ENCODE data around the gene PAPLN.

The PAPLN gene

DNA sequence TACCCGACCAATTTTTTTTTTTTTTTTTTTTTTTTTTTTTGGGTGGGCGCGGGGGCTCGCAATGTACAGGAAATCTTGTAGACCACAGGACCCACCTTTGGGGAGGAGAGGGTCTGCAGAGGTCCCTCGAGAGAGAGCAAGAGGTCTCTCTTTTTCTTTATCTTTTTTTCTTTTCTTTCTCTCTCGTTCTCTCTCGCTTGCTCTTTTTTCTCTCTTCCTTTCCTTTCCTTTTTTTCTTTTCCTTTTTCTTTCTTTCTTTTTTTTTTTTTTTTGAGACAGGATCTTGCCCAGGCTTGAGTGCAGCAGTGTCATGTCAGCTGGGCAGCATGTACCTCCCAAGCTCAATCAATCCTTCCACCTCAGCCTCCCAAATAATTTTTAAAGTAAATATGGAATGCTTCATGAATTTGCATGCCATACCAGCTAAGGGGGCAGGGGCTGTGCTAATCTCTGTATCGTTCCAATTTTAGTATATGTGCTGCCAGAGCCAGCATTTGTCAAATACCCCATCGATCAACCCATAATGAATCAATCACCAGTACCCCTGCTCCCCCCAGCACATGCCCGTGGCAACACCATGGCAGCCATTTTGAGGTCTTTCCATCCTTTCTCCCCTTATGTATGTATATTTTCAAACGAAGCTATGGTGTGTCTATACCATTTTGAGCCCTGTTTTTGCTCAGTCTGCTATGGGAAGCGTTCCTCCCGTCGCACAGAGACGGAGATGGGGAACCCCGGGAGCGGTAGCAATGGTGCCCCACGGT, 9.3 kb downstream of the PAPLN start:
- DNase-seq, result no peak

DNA sequence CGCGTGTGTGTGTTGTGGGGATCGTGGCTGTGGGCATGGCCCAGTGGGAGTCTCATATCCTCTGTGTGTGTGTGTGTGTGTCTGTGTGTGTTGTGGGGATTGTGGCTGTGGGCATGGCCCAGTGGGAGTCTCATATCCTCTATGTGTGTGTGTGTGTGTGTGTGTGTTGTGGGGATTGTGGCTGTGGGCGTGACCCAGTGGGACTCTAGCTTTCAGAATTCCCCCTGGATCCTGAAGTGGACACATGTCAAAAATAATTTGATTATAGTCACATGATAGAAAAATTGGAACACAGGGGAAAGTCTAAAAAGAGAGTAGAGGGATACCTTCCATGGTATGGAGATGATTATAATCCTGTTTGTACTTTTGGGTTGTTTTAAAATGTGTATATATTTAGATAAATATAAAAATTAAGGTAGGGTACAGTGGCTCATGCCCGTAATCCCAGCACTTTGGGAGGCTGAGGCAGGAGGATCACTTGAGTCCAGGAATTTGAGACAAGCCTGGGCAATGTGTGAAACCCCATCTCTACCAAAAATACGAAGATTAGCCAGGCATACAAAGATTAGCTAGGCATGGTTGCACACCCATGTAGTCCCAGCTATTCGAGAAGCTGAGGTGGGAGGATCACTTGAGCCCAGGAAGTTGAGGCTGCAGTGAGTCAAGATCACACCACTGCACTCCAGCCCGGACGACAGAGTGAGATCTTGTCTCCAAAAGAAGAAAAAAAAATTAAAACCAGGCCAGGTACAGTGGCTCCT, 11.0 kb downstream of the PAPLN start:
- no peak for DNase-seq

DNA sequence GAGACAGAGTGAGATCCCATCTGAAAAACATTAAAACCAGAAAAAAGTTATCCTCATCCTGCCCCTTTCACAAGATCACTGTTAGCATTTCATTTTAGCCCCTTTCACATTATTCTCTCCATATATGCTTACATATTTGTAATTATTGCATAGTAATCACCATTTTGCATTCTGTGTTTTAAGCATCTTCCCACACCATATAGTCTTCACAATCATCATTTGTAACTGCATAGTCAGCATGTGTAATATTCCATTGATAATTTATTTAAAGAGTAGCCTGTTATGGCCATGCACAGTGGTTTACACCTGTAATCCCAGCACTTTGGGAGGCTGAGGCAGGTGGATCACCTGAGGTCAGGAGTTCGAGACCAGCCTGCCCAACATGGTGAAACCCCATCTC, 11.8 kb downstream of the PAPLN start:
- no peak for DNase-seq

DNA sequence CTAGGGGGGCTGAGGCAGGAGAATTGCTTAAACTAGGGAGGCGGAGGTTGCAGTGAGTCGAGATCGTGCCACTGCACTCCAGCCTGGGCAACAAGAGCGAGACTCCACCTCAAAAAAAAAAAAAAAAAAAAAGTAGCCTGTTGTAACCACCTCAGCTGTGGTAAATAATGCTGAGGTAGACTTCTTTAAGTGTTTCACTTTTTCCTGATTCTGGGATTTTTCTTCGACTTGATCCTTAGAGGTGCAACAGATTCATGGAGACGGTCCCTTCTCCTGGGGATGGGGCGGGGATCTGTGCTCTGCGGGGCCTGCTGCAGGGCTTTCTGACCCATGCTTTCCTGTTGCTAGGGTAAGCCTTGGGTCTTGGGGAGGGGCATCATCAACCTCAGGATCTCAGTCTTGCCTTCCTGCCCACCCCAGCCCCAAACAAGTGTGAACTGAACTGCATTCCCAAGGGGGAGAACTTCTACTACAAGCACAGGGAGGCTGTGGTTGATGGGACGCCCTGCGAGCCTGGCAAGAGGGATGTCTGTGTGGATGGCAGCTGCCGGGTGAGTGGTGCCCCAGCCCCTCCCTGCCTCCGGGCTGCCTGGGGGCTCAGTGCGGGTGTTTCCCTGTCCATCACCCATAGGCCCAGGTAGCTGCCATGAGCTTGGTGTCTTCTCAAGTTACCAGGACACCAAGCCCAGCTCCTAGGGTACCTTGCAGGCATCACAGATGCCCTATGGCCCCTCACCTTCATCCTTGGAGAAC, 12.4 kb downstream of the PAPLN start:
- no peak for DNase-seq

DNA sequence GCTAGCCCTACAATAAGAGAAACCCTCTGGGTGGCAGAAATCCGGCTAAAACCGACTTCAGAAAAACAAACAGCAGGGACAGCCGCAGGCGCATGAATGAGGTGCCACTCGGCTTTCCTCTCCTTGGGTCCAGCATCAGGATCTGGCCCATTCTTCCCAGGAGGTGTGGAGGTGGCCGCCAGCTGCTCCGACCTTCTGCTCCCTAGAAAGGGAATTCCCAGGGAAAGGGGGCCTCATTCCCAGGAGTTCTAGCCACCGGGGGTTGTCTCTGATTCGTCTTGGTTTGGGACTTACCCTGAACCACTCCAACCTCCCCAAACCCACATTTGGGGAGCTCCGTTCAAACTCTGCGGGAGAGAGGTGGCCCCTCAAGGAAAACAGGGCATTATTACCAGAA, 13.0 kb downstream of the PAPLN start:
- no peak for DNase-seq

DNA sequence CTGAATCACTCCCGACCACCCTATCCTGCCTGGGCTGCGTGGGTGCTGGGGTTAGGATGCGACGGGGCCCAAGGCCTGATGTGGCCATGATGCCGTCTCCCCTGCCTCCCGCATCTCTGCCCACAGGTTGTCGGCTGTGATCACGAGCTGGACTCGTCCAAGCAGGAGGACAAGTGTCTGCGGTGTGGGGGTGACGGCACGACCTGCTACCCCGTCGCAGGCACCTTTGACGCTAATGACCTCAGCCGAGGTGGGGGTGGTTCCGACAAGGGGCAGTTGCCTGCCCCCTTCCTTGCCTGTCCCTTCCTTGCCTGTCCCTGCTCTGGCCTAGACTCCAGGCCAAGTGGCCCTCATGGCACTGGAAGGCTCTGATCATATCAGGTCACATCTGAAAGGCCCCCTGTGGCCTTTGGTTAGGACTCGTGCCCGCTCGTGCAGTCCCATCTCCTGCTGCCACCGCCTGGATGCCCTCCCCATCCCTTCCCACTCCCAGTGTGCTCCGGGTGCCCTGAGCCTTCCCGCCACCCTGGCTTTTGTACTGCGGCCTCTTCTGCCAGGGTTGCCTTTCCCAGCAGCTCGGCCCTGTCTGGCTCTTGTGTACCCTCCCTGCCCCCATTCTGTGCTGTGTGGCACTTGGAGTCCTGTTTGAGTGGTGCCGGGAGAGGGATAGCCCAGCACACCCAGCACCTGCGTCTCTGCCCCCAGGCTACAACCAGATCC, 13.6 kb downstream of the PAPLN start:
- peak; percentile 12 for DNase-seq

DNA sequence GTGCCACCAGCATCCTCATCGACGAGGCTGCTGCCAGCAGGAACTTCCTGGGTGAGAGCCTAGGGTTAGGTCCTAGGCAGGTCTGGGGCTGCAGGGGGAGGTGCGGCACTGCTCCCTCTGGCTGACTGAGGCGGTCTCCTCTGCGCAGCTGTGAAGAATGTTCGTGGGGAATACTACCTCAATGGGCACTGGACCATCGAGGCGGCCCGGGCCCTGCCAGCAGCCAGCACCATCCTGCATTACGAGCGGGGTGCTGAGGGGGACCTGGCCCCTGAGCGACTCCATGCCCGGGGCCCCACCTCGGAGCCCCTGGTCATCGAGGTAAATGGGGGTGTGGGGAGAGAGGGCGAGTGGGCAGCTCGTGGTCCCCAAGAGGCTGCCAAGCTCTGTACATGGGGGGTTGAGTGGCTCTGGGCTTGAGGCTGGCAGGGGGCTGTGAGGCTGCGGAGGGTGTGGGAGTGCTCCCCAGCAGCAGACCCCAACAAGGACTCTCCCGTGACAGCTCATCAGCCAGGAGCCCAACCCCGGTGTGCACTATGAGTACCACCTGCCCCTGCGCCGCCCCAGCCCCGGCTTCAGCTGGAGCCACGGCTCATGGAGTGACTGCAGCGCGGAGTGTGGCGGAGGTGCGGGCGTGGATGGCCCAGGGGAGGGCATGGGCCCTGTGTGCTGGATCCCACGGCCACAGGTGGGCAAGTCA, 14.4 kb downstream of the PAPLN start:
- DNase-seq, result no peak

DNA sequence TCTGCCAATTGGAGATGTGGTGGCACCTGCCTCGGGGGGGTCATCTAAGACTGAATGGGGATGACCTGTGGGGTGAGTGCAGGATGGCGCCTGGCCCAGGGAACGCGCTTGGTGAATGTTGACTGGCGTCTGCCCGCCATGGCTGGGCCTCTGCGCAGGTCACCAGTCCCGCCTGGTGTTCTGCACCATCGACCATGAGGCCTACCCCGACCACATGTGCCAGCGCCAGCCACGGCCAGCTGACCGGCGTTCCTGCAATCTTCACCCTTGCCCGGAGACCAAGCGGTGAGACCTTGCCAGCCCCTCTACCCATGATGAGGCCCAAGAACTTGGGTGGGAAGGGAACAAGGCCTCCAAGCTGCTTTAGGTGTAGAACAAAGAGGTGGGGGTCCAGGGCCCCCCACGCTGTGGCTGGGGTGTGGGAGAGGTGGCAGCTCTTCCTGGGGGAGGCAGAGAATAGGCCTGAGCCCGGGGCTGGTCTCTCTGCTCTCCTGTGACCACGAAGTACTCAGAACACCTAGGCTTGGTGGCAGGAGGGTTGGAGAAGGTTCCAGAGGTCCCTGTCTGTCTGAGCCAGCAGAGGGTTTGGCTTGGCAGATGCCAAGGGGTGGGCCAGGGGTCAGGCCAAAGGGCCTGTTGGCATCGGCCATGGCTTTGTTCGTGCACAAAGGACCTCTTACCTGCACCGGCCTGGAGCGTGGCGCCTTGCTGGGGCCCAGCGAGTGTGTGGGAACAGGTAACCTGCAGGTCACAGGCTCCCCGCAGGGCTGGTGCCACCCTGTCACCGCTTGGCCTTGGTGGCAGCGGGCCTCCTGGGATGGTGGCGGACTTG, 15.4 kb downstream of the PAPLN start:
- DNase-seq, result no peak

DNA sequence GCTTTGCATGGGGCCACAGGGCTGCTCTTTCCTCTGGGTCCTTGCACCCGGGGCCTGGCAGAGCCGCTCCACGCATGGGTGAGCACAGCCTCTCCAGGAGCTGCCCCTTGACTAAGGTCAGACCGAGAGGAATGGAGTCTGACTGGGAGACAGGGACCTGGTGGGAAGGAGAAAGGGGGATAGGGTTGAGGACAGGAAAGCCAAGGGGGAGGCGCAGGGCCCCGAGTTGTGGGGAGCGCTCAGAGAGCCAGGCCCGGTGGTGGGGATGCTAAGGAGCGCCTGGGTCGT, 16.0 kb downstream of the PAPLN start:
- no peak for DNase-seq

DNA sequence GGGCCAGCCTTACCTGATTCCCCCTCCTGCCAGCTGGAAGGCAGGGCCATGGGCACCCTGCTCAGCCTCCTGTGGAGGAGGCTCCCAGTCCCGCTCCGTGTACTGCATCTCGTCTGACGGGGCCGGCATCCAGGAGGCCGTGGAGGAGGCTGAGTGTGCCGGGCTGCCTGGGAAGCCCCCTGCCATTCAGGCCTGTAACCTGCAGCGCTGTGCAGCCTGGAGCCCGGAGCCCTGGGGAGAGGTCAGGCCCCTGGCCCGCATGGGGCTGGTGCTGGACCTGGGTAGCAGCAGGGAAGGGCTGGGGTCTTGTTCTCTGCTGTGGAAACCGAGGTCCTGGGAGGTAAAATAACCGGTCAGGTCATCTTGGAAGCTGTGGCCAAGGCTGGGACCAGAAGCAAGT, 16.4 kb downstream of the PAPLN start:
- DNase-seq, result no peak

DNA sequence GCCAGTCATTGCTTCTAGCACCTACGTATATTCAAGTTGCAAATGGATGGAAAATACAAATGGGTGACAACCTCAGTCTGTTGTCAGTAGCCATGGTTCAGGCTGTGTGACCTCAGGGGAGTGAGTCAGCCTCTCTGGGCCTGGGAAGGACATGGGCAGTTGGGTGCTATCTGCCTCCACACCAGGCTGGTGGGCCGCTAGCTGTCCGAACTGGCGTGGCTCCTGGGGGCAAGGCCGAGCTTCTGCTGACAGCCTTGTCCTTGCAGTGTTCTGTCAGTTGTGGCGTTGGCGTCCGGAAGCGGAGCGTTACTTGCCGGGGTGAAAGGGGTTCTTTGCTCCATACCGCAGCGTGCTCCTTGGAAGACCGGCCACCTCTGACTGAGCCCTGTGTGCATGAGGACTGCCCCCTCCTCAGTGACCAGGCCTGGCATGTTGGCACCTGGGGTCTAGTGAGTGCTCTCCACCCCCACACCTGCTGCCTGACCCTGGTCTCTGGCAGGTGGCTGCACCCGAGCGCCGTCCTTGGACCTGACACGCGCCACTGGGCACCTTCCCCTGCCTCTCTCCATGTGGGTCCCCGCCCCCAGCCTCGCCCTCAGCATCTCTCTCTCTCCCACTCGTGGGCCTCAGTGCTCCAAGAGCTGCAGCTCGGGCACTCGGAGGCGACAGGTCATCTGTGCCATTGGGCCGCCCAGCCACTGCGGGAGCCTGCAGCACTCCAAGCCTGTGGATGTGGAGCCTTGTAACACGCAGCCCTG, 17.1 kb downstream of the PAPLN start:
- DNase-seq, result no peak

DNA sequence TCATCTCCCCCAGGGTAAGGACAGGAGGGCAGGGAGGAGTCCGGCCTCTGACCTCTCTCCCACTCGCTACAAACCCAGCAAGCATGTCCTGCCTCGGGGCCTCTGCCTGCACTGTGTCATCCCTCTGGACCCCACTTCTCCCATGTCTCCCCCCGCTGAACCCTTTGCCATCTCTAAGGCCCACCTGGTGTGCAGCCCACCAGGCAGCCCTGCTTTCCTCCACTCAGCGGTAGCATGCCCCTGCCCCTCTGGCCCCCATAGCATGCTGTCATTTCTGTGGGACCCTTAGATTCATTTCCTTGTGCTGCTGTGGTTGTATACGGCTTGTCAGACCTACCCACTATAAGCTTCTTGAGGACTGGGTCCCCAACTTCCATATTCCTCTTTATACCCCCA, 17.7 kb downstream of the PAPLN start:
- no peak for DNase-seq

DNA sequence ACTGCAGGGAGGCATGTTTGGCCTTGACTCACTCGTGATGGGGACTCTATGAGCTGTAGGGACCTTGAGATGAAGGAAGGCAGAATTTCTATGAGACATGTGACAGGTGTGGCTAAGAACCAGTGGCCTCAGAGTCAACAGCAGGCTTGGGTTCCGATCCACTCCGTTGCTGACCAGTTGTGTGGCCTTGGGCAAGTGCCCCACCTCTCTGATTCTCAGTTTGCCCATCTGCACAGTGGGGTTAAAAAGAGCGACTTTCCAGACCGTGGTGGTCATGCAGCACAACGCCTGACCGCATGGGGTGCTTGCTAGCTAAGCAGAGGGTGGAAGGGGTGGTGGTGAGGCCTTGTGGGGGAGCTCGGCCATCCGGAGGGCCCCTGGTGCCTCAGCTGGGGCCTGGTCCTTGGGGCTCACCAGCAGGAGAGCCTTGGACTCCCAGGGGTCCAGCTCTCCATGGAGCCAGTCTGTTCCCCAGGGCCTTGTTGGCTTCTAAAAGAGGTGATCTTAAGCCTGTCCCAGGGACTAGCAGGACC, 18.5 kb downstream of the PAPLN start:
- DNase-seq, result no peak

DNA sequence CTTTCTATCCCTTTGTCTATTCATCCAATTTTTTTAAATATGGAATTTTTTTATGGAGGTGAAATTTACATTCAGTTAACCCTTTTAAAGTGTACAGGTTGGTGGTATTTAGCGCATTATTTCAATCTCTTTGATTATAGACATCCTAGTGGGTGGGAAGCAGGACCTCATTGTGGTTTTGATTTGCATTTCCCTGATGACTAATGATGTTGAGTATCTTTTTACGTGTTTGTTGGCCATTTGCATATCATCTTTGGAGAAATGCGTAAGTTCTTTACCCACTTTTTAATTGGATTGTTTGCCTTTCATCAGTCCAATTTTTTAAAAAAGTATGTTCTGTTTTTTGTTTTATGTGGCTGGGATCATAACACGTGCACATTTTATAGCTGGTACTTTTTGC, 20.8 kb downstream of the PAPLN start:
- DNase-seq, result no peak

DNA sequence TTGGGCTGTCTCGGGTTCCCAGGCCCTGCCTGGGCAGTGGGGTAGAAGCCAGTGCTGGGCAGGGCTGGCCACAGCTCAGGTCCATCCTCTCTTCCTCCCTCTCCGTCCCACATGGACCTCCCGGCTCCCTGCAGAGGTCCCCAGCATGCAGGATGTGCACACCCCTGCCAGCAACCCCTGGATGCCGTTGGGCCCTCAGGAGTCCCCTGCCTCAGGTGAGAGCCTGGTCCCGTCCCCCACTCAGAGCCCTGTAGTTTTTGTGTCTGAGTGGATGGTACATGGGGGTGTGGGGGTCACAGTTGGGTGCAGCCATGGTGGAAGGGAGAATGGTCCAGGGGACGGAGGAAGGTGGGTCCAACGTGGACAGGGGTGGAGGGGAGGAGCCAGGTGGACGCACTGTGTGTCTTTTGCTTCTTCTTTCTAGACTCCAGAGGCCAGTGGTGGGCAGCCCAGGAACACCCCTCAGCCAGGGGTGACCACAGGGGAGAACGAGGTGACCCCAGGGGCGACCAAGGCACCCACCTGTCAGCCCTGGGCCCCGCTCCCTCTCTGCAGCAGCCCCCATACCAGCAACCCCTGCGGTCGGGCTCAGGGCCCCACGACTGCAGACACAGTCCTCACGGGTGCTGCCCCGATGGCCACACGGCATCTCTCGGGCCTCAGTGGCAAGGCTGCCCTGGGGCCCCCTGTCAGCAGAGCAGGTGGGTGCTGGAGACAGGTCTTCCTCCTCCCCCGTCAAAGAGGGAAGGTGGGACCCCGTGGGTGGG, 21.7 kb downstream of the PAPLN start:
- DNase-seq, result no peak

DNA sequence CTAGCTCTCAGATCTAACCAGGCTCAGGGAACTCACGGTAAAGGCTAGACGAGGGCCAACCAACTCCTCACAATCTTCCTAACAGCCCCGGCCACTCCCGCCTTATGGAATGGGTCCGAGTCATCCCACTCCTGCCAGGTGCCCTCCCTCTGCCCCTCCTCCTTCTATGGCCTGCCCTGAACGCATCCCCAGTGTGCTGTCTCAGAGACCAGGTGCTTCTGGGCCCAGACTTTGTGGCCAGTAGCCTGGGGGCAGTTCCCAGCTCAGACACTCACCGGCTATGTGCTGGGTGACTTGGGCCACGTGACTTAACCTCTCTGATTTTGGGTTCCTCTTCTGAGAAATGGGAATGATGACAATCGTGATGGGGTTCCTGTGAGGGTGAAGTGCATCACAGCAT, 22.5 kb downstream of the PAPLN start:
- no peak for DNase-seq

DNA sequence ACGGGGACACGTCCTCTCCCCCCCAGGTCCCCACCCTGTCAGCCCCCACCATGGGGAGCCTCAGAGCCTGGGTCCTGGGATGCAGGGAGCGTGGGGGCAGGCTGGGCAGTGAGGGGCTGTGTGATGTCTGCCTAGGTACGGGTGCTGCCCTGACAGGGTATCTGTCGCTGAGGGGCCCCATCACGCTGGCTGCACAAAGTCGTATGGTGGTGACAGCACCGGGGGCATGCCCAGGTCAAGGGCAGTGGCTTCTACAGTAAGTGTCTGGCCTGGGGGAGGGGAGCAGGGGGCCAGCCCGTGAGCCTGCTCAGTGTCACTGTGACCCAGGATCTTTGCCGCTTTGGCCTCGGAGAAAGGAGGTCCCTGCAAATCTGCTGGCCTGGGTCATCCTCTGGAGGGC, 23.3 kb downstream of the PAPLN start:
- no peak for DNase-seq

DNA sequence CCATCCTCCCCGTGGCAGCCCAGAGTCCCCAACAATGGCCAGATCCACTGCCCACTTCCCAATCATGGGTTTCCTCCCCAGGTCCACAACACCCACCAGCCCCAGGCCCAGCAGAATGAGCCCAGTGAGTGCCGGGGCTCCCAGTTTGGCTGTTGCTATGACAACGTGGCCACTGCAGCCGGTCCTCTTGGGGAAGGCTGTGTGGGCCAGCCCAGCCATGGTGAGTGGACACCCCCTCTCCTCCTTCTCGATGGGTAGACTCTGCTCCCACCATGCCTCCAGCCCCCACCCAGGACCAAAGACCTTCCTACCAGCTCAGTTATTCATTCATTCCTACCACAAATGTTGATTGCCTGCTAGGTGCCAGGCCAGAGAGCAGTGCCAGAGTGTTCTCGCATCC, 23.8 kb downstream of the PAPLN start:
- DNase-seq, result no peak

DNA sequence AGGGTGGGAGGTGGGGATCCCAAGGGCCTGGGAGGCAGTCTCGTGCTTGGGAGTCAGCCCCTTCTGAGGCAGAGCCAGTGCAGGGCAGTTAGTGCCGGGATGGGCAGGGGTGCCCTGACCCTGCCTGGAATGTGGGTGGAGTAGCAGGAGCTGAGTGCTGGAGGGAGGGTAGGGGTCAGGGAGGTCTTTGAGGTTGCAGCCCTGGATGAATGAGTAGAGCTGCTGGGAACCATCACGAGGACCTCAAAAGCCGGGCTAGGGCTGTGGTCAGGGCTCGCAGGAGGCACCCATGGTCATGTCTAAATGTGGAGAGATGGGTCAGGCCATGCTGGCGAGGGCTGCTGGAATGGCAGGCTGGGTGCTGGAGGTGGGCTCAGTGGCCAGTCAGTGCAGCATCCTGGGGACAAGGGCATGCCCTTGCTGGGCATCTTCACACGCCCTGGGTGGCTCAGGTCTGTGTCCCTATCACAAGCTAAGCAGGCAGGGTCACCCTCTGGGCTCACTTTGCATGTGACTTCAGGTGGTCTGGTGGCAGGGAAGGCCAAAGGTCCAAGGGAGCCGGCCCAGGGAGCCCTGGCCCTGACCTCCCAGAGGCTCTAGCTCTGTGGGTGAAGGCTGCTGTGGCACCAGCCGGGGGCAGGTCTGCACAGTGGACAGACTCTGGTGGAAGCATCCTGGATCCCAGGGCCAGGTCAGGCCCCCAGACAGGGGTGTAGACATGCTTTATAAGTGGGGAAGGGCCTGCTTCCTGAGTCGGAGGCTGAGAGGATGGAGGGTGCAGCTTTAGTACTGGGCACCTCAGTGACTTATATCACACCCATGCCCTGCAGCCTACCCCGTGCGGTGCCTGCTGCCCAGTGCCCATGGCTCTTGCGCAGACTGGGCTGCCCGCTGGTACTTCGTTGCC, 24.5 kb downstream of the PAPLN start:
- no peak for DNase-seq
